SU-DHL-6 (cell line): ENCODE measurements around the gene KAT6B.

Experiments
- H2AFZ ChIP-seq: fragments of 200-600 bp; sonication (generic); 2 replicates; pipeline ENCODE4 v1.6.1; 2014; ENCODE audit warnings: low read depth, mild to moderate bottlenecking, moderate library complexity, mixed read lengths, antibody characterized with exemption, low read length; ENCODE audit not compliant: severe bottlenecking
- H3F3A ChIP-seq: fragments of 200-600 bp; shearing (Covaris generic); 2 replicates; pipeline ENCODE4 v1.6.0; 2016; ENCODE audit warnings: antibody characterized with exemption, mild to moderate bottlenecking; ENCODE audit not compliant: insufficient read depth
- H3K27ac ChIP-seq: fragments of 200-600 bp; sonication (generic); 2 replicates; pipeline ENCODE4 v1.5.1; 2016; ENCODE audit warnings: low read depth, mild to moderate bottlenecking, low read length, moderate library complexity, mixed read lengths
- H3K27me3 ChIP-seq: fragments of 200-600 bp; sonication (generic), shearing (Covaris generic); 2 replicates; pipeline ENCODE4 v1.6.0; 2014; ENCODE audit warnings: mild to moderate bottlenecking, low read length
- H3K36me3 ChIP-seq: fragments of 200-600 bp; sonication (generic); 2 replicates; pipeline ENCODE4 v1.6.1; 2014; ENCODE audit warnings: mild to moderate bottlenecking, low read length, mixed read lengths
- H3K4me2 ChIP-seq: fragments of 300-600, 200-600 bp; shearing (Covaris generic), sonication (generic); 2 replicates; pipeline ENCODE4 v1.6.0; 2014; ENCODE audit warnings: low read length, low read depth, mild to moderate bottlenecking; ENCODE audit not compliant: poor library complexity, severe bottlenecking
- H3K4me3 ChIP-seq: fragments of 200-600 bp; sonication (generic); 2 replicates; pipeline ENCODE4 v1.5.1; 2014; ENCODE audit warnings: antibody characterized with exemption, low read length, mild to moderate bottlenecking, mixed read lengths; ENCODE audit not compliant: insufficient read depth, poor library complexity, severe bottlenecking
- H3K79me2 ChIP-seq: fragments of 200-600 bp; sonication (generic); 2 replicates; pipeline ENCODE4 v1.6.1; 2014; ENCODE audit warnings: mild to moderate bottlenecking, low read length, moderate library complexity; ENCODE audit not compliant: insufficient read depth
- H3K9ac ChIP-seq: fragments of 200-600 bp; sonication (generic); 2 replicates; pipeline ENCODE4 v1.7.0; 2014; ENCODE audit warnings: mild to moderate bottlenecking, low read length
- H3K9me2 ChIP-seq: fragments of 200-600 bp; sonication (generic); replicated peaks from 2 replicates; pipeline ENCODE4 v1.6.1; 2014; ENCODE audit warnings: low read length; ENCODE audit not compliant: insufficient read depth
- H3K9me3 ChIP-seq: fragments of 200-600 bp; sonication (generic); 2 replicates; pipeline ENCODE4 v1.6.1; 2014; ENCODE audit warnings: low read length, mixed read lengths; ENCODE audit not compliant: insufficient read depth
- H4K20me1 ChIP-seq: fragments of 200-600 bp; sonication (generic); 2 replicates; pipeline ENCODE4 v1.6.1; 2014; ENCODE audit warnings: low read depth, mild to moderate bottlenecking, antibody characterized with exemption, low read length, moderate library complexity, mixed read lengths
- EZH2phosphoT487 ChIP-seq: fragments of 200-600 bp; sonication (generic), shearing (Covaris generic); conservative IDR thresholded peaks from 2 replicates; pipeline ENCODE4 v1.6.1; 2018; ENCODE audit warnings: mild to moderate bottlenecking, antibody characterized with exemption, low read length, moderate library complexity, mixed read lengths
- TF ChIP-seq, protein P1 (sequence below): fragments of 200-600 bp; sonication (generic); IDR thresholded peaks from one replicate; pipeline ENCODE4 v1.5.1; 2017; ENCODE audit warnings: antibody characterized with exemption, mild to moderate bottlenecking, low read length, moderate library complexity; ENCODE audit not compliant: insufficient read depth, poor library complexity, severe bottlenecking

The KAT6B gene

GRCh38 chr10:75008952-75009351 lies 182.6 kb downstream of the KAT6B start:
- no peak for TF ChIP-seq EZH2phosphoT487
- TF ChIP-seq, protein P1, sequence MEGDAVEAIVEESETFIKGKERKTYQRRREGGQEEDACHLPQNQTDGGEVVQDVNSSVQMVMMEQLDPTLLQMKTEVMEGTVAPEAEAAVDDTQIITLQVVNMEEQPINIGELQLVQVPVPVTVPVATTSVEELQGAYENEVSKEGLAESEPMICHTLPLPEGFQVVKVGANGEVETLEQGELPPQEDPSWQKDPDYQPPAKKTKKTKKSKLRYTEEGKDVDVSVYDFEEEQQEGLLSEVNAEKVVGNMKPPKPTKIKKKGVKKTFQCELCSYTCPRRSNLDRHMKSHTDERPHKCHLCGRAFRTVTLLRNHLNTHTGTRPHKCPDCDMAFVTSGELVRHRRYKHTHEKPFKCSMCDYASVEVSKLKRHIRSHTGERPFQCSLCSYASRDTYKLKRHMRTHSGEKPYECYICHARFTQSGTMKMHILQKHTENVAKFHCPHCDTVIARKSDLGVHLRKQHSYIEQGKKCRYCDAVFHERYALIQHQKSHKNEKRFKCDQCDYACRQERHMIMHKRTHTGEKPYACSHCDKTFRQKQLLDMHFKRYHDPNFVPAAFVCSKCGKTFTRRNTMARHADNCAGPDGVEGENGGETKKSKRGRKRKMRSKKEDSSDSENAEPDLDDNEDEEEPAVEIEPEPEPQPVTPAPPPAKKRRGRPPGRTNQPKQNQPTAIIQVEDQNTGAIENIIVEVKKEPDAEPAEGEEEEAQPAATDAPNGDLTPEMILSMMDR: no peak
- no peak overlapping the region for H2AFZ ChIP-seq
- H4K20me1 ChIP-seq: no peaks in the 10 kb centered on the region
- H3K36me3 ChIP-seq: no peaks in the 10 kb centered on the region
- no peaks in the 10 kb centered on the region for H3K27me3 ChIP-seq
- H3F3A ChIP-seq: no peaks in the 10 kb centered on the region
- no peaks in the 10 kb centered on the region for H3K79me2 ChIP-seq
- no peak overlapping the region for H3K4me2 ChIP-seq
- no peaks in the 10 kb centered on the region for H3K9me3 ChIP-seq
- H3K9ac ChIP-seq: no peak overlapping the region
- H3K9me2 ChIP-seq: no peaks in the 10 kb centered on the region
- H3K4me3 ChIP-seq: no peak overlapping the region
- no peak overlapping the region for H3K27ac ChIP-seq

- Histone ChIP-seq H3K79me2 (no peaks in the 10 kb centered on the region), H3K27ac (no peak overlapping the region), H2AFZ (no peak overlapping the region), H3K4me3 (no peak overlapping the region), H4K20me1 (no peaks in the 10 kb centered on the region), H3K9me2 (no peaks in the 10 kb centered on the region), H3K9ac (no peak overlapping the region), H3K27me3 (no peaks in the 10 kb centered on the region), H3K36me3 (no peaks in the 10 kb centered on the region), H3K9me3 (no peaks in the 10 kb centered on the region), H3F3A (no peaks in the 10 kb centered on the region), H3K4me2 (no peak overlapping the region)
- TF ChIP-seq EZH2phosphoT487: no peak
- TF ChIP-seq, protein P1: no peak
Measured at GRCh38 chr10:75009426-75009825, 183.0 kb downstream of the KAT6B start.

DNA sequence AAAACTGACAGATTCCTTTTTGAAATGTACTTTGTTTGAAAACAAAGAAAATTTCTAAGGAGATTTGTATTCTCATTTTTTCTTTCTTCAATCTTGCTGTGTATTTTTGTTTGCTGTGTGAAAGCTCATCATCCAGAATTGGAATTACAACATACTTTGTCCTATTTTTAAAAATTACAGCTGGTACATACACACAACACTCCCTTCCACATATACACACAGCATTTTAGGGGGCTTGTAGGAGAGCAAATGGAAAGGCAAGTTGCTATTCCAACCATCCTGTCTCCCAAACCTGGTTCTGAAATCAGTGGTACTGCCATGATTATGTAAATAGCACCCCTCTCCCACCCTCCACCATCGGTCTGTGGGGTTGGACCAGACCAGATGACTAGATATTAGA lies 184.0 kb downstream of the KAT6B start:
- Histone ChIP-seq H3F3A (no peaks in the 10 kb centered on the region), H2AFZ (no peak overlapping the region), H3K4me2 (no peak overlapping the region), H3K9ac (no peak overlapping the region), H3K27ac (no peak overlapping the region), H3K27me3 (no peaks in the 10 kb centered on the region), H3K36me3 (no peaks in the 10 kb centered on the region), H3K9me2 (no peaks in the 10 kb centered on the region), H3K79me2 (no peaks in the 10 kb centered on the region), H4K20me1 (no peaks in the 10 kb centered on the region), H3K9me3 (no peaks in the 10 kb centered on the region), H3K4me3 (no peak overlapping the region)
- TF ChIP-seq, protein P1: no peak
- no peak for TF ChIP-seq EZH2phosphoT487
